CD4-positive, alpha-beta T cell (primary cell): Measurements from ENCODE around the gene PTBP3. TPM values are rescaled to one million over a fixed set of nuclear protein-coding genes. Genes with fewer than 3 reads are reported as not detected.
"Not testable (repeated sequence)": the region's sequence is repeated elsewhere in the genome, so short reads cannot be mapped to it uniquely, and the experiment has no call there.

Experiments used
- ATAC-seq: fragments of 200-7000 bp; cut with Tn5 transposase; one replicate; pipeline ENCODE4 v1.10.0; 2022; ENCODE audit warnings: mild to moderate bottlenecking; ENCODE audit not compliant: poor library complexity
- CTCF ChIA-PET: fragments of 350-600 bp; sonication (Branson Sonifier 250); formaldehyde crosslinking; loops from one replicate; lab custom pipeline; 2021; ENCODE audit warnings: antibody characterized with exemption, inconsistent platforms; lab: Charles Lee
- POLR2A ChIA-PET: fragments of 350-600 bp; sonication (Branson Sonifier 250); formaldehyde crosslinking; loops from one replicate; lab custom pipeline; 2021; ENCODE audit warnings: antibody characterized with exemption, inconsistent platforms; lab: Charles Lee
- DNase-seq, 14 experiments: peaks; one replicate each; pipeline ENCODE4 v3.0.0-alpha.2; 2013 to 2020; ENCODE audit warnings: mixed read lengths in 2 of 14
- H3K27ac ChIP-seq, 2 donors: one replicate each; pipeline versions ENCODE4 v1.5.1 to v1.7.0; 2013; ENCODE audit warnings: low read length in 2 of 2, low read depth in 1 of 2, mild to moderate bottlenecking in 1 of 2
- H3K27me3 ChIP-seq, 2 experiments: 1 replicate in 1 of 2; 2 replicates in 1 of 2; pipeline versions ENCODE4 v1.6.1 to v1.7.0; 2013; ENCODE audit warnings: low read length in 2 of 2, control low read depth in 1 of 2, mild to moderate bottlenecking in 1 of 2, moderate library complexity in 1 of 2; ENCODE audit not compliant: insufficient read depth in 2 of 2, control insufficient read depth in 1 of 2
- H3K36me3 ChIP-seq: one replicate; pipeline ENCODE4 v1.6.1; 2013; ENCODE audit warnings: low read length, control low read depth; ENCODE audit not compliant: insufficient read depth
- H3K4me1 ChIP-seq: one replicate; pipeline ENCODE4 v1.6.1; 2013; ENCODE audit warnings: low read length, control low read depth; ENCODE audit not compliant: insufficient read depth
- H3K4me3 ChIP-seq: one replicate; pipeline ENCODE4 v1.5.1; 2013; ENCODE audit warnings: mild to moderate bottlenecking, low read length, moderate library complexity
- H3K9me3 ChIP-seq, 2 experiments: 1 replicate in 1 of 2; 2 replicates in 1 of 2; pipeline versions ENCODE4 v1.6.1 to v1.7.0; 2013; ENCODE audit warnings: low read length in 2 of 2, mild to moderate bottlenecking in 2 of 2, control low read depth in 1 of 2, moderate library complexity in 1 of 2; ENCODE audit not compliant: control insufficient read depth in 1 of 2, insufficient read depth in 1 of 2
- H3K27ac Mint-ChIP-seq: one replicate; pipeline ENCODE4 v1.8.0; 2020; ENCODE audit warnings: mixed read lengths
- H3K27me3 Mint-ChIP-seq: one replicate; pipeline ENCODE4 v1.8.0; 2021; ENCODE audit warnings: mixed read lengths
- H3K36me3 Mint-ChIP-seq: one replicate; pipeline ENCODE4 v1.8.0; 2021; ENCODE audit warnings: low read depth, mixed read lengths
- H3K4me1 Mint-ChIP-seq: one replicate; pipeline ENCODE4 v1.8.0; 2021; ENCODE audit warnings: low read depth, mixed read lengths
- H3K4me3 Mint-ChIP-seq: one replicate; pipeline ENCODE4 v1.8.0; 2020; ENCODE audit warnings: mild to moderate bottlenecking, mixed read lengths
- H3K9me3 Mint-ChIP-seq: one replicate; pipeline ENCODE4 v1.8.0; 2020; ENCODE audit warnings: mixed read lengths
- CTCF ChIP-seq: fragments of 200-600 bp; IDR thresholded peaks from one replicate; pipeline ENCODE4 v1.8.0; 2022; ENCODE audit warnings: antibody characterized with exemption, mild to moderate bottlenecking
- intact Hi-C, 2 experiments: fragments of 100-400 bp; cut with DNase I in 1 of 2; cut with micrococcal nuclease in 1 of 2; formaldehyde crosslinking; loops; one replicate each; pipeline versions ENCODE4 v1.15.1 to v1.9.0; 2023 to 2025; cut with DNase I, micrococcal nuclease
- total RNA-seq, 174 experiments: library from RNA in 2 of 174; stranded (reverse) in 2 of 174; gene quantifications; one replicate each; pipeline ENCODE4 v1.2.3 and lab custom pipeline; 2021 to 2026

PTBP3 gene
- total RNA-seq, 2 experiments from 2014 or later: 100.0 to 110 TPM

- ChIA-PET CTCF (no interaction called here), POLR2A (interaction anchor here (0.6 kb wide), 1 partner anchor 32 kb away, joined by 4 read pairs; no protein-coding TSS in a partner anchor)
- DNase-seq: no peak
- peaks cover 12 to 25% of the 10 kb centered on the region in 2 experiments for H3K9me3 ChIP-seq
- no peaks in the 10 kb centered on the region for H3K27me3 ChIP-seq
- ATAC-seq: no peak
- Mint-ChIP-seq H3K9me3 (peaks cover 16% of the 10 kb centered on the region), H3K4me3 (no peak overlapping the region), H3K4me1 (peaks cover 49% of the 10 kb centered on the region), H3K27me3 (no peaks in the 10 kb centered on the region), H3K36me3 (peaks cover 79% of the 10 kb centered on the region), H3K27ac (no peak overlapping the region)
- TF ChIP-seq CTCF: no peak
- peaks cover 22% of the 10 kb centered on the region for H3K36me3 ChIP-seq
- no peak overlapping the region for H3K4me3 ChIP-seq
- intact Hi-C loops: loop anchor here in 1 of 2 experiments (5.0 kb wide), 1 partner anchor 37 kb away; no protein-coding TSS in a partner anchor
- H3K4me1 ChIP-seq: no peaks in the 10 kb centered on the region
- no peak overlapping the region for H3K27ac ChIP-seq
Measured at GRCh38 chr9:112285056-112285455, 48.4 kb downstream of the PTBP3 start.

- H3K36me3 ChIP-seq: peaks cover 17% of the 10 kb centered on the region
- ATAC-seq: no peak
- H3K9me3 ChIP-seq: peaks cover 12 to 25% of the 10 kb centered on the region in 2 experiments
- no peak for TF ChIP-seq CTCF
- CTCF ChIA-PET: no interaction called here
- Mint-ChIP-seq H3K27ac (no peak overlapping the region), H3K27me3 (no peaks in the 10 kb centered on the region), H3K36me3 (peaks cover 70% of the 10 kb centered on the region), H3K4me3 (no peak overlapping the region), H3K4me1 (peaks cover 53% of the 10 kb centered on the region), H3K9me3 (peaks cover 16% of the 10 kb centered on the region)
- H3K4me1 ChIP-seq: no peaks in the 10 kb centered on the region
- no peaks in the 10 kb centered on the region for H3K27me3 ChIP-seq
- POLR2A ChIA-PET: no interaction called here
- DNase-seq: peak in 1 of 14 experiments; percentile 10
- H3K27ac ChIP-seq: no peak overlapping the region
- intact Hi-C loops: no loop called here
- no peak overlapping the region for H3K4me3 ChIP-seq
Measured at GRCh38 chr9:112283582-112284253, 49.7 kb downstream of the PTBP3 start.

DNA sequence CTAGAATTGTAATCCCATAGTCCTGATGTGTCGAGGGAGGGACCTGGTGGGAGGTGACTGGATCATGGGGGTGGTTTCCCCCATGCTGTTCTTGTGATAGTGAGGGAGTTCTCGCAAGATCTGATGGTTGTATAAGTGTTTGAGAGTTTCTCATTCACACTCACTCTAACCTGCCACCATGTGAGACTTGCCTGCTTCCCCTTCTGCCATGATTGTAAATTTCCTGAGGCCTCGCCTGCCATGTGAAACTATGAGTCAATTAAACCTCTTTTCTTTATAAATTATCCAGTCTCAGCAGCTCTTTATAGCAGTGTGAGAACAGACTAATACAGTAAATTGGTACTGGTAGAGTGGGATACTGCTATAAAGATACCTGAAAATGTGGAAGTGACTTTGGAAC lies 50.6 kb downstream of the PTBP3 start:
- POLR2A ChIA-PET, H3K27me3 Mint-ChIP-seq, DNase-seq, intact Hi-C loops, H3K27me3 ChIP-seq, H3K27ac Mint-ChIP-seq, H3K4me1 ChIP-seq, H3K27ac ChIP-seq, ATAC-seq, H3K4me3 ChIP-seq, H3K4me3 Mint-ChIP-seq, CTCF ChIA-PET: not testable (repeated sequence)
- Histone ChIP-seq H3K36me3 (peaks cover 17% of the 10 kb centered on the region), H3K9me3 (peaks cover 12 to 25% of the 10 kb centered on the region in 2 experiments)
- peaks cover 16% of the 10 kb centered on the region for H3K9me3 Mint-ChIP-seq
- H3K4me1 Mint-ChIP-seq: peaks cover 55% of the 10 kb centered on the region
- peaks cover 62% of the 10 kb centered on the region for H3K36me3 Mint-ChIP-seq
